OCI-LY1 (cell line): ENCODE data around the gene ALMS1.

Experiments used
- H2AFZ ChIP-seq: fragments of 200-600 bp; sonication (generic), shearing (Covaris generic); 2 replicates; pipeline ENCODE4 v1.6.0; 2014; ENCODE audit warnings: antibody characterized with exemption, mild to moderate bottlenecking, low read length
- H3F3A ChIP-seq: fragments of 200-600 bp; sonication (generic), shearing (Covaris generic); 2 replicates; pipeline ENCODE4 v1.6.0; 2014; ENCODE audit warnings: mild to moderate bottlenecking, antibody characterized with exemption, low read length, moderate library complexity; ENCODE audit not compliant: insufficient read depth
- H3K27ac ChIP-seq: fragments of 200-600 bp; sonication (generic); 2 replicates; pipeline ENCODE4 v1.5.1; 2014; ENCODE audit warnings: low read length, mixed run types, mild to moderate bottlenecking, low read depth; ENCODE audit not compliant: poor library complexity, severe bottlenecking
- H3K27me3 ChIP-seq: fragments of 200-600 bp; sonication (generic); 2 replicates; pipeline ENCODE4 v1.6.0; 2014; ENCODE audit warnings: antibody characterized with exemption, mild to moderate bottlenecking, low read length, moderate library complexity; ENCODE audit not compliant: insufficient read depth
- H3K36me3 ChIP-seq: fragments of 200-600 bp; sonication (generic); 2 replicates; pipeline ENCODE4 v1.6.1; 2014; ENCODE audit warnings: mild to moderate bottlenecking, antibody characterized with exemption, low read length, moderate library complexity, mixed read lengths; ENCODE audit not compliant: insufficient read depth
- H3K4me1 ChIP-seq: fragments of 200-600 bp; sonication (generic); 2 replicates; pipeline ENCODE4 v1.5.1; 2014; ENCODE audit warnings: mild to moderate bottlenecking, low read length, moderate library complexity; ENCODE audit not compliant: insufficient read depth, severe bottlenecking
- H3K4me2 ChIP-seq: fragments of 200-600 bp; sonication (generic), shearing (Covaris generic); 2 replicates; pipeline ENCODE4 v1.6.1; 2014; ENCODE audit warnings: low read length
- H3K4me3 ChIP-seq: fragments of 200-600 bp; sonication (generic); 2 replicates; pipeline ENCODE4 v1.5.1; 2014; ENCODE audit warnings: low read length, low read depth, mild to moderate bottlenecking, mixed read lengths; ENCODE audit not compliant: poor library complexity, severe bottlenecking
- H3K79me2 ChIP-seq: fragments of 200-600 bp; shearing (Covaris generic); 2 replicates; pipeline ENCODE4 v1.6.1; 2016; ENCODE audit warnings: mixed run types, low read length, mixed read lengths; ENCODE audit not compliant: insufficient read depth
- H3K9ac ChIP-seq: fragments of 200-600 bp; sonication (generic), shearing (Covaris generic); 2 replicates; pipeline ENCODE4 v1.6.1; 2014; ENCODE audit warnings: mild to moderate bottlenecking, low read length, mixed read lengths
- H3K9me2 ChIP-seq: fragments of 200-600 bp; sonication (generic), shearing (Covaris generic); 2 replicates; pipeline ENCODE4 v1.6.1; 2014; ENCODE audit warnings: low read depth, mild to moderate bottlenecking, low read length, mixed read lengths
- H3K9me3 ChIP-seq: fragments of 200-600 bp; shearing (Covaris generic); 2 replicates; pipeline ENCODE4 v1.6.1; 2014; ENCODE audit warnings: low read length, mixed read lengths
- H4K20me1 ChIP-seq: fragments of 200-600 bp; sonication (generic), shearing (Covaris generic); 2 replicates; pipeline ENCODE4 v1.6.0; 2016; ENCODE audit warnings: mild to moderate bottlenecking, low read length; ENCODE audit not compliant: insufficient read depth
- CTCF ChIP-seq: fragments of 200-600 bp; sonication (generic), shearing (Covaris generic); IDR thresholded peaks from 2 replicates; pipeline ENCODE4 v1.5.1; 2017; ENCODE audit warnings: mild to moderate bottlenecking, antibody characterized with exemption, low read length, moderate library complexity, mixed read lengths
- EZH2 ChIP-seq: fragments of 200-600 bp; sonication (generic), shearing (Covaris generic); IDR thresholded peaks from 2 replicates; pipeline ENCODE4 v1.8.0; 2017; ENCODE audit warnings: borderline replicate concordance, mixed run types, mild to moderate bottlenecking, antibody characterized with exemption, low read length, moderate library complexity, mixed read lengths

Gene ALMS1

GRCh38 chr2:73651591-73652230, 266.1 kb downstream of the ALMS1 start:
- Histone ChIP-seq H3K4me3 (no peak overlapping the region), H4K20me1 (no peaks in the 10 kb centered on the region), H3K36me3 (no peaks in the 10 kb centered on the region; the same call in 1 of the 2 replicates), H3K9me2 (no peaks in the 10 kb centered on the region), H3F3A (no peaks in the 10 kb centered on the region), H3K4me1 (no peaks in the 10 kb centered on the region), H3K9ac (no peak overlapping the region), H3K27ac (no peak overlapping the region), H2AFZ (no peak overlapping the region), H3K4me2 (no peak overlapping the region), H3K27me3 (no peaks in the 10 kb centered on the region), H3K79me2 (no peaks in the 10 kb centered on the region), H3K9me3 (no peaks in the 10 kb centered on the region)
- no peak for TF ChIP-seq CTCF
- TF ChIP-seq EZH2, result no peak

- no peak overlapping the region for H3K4me3 ChIP-seq
- TF ChIP-seq EZH2, result no peak
- TF ChIP-seq CTCF, result no peak
- no peak overlapping the region for H3K9ac ChIP-seq
- H4K20me1 ChIP-seq, result no peaks in the 10 kb centered on the region
- H3F3A ChIP-seq, result no peaks in the 10 kb centered on the region
- no peaks in the 10 kb centered on the region for H3K4me1 ChIP-seq
- no peaks in the 10 kb centered on the region for H3K27me3 ChIP-seq
- H3K36me3 ChIP-seq, result no peaks in the 10 kb centered on the region; the same call in 1 of the 2 replicates
- H3K9me2 ChIP-seq, result no peaks in the 10 kb centered on the region
- H3K9me3 ChIP-seq, result no peaks in the 10 kb centered on the region
- no peak overlapping the region for H3K4me2 ChIP-seq
- no peak overlapping the region for H2AFZ ChIP-seq
- no peaks in the 10 kb centered on the region for H3K79me2 ChIP-seq
- H3K27ac ChIP-seq, result no peak overlapping the region
Measured at GRCh38 chr2:73652348-73652747, 266.7 kb downstream of the ALMS1 start.

GRCh38 chr2:73654175-73654574, 268.5 kb downstream of the ALMS1 start:
- Histone ChIP-seq H3K79me2 (no peaks in the 10 kb centered on the region), H3K4me3 (no peak overlapping the region), H3K36me3 (no peaks in the 10 kb centered on the region), H3K4me2 (no peak overlapping the region), H3K27me3 (no peaks in the 10 kb centered on the region), H3K27ac (no peak overlapping the region), H3K4me1 (no peaks in the 10 kb centered on the region), H3K9ac (no peak overlapping the region), H4K20me1 (no peaks in the 10 kb centered on the region), H3K9me3 (no peaks in the 10 kb centered on the region), H2AFZ (no peak overlapping the region), H3K9me2 (no peaks in the 10 kb centered on the region), H3F3A (no peaks in the 10 kb centered on the region)
- TF ChIP-seq EZH2 (no peak), CTCF (no peak)
